HG03378 (cell line): Measurements from ENCODE around the gene OR13G1.
A peak's percentile ranks its signal among the peaks of the same experiment; 100 is the strongest.
"Not testable (repeated sequence)": the region's sequence is repeated elsewhere in the genome, so short reads cannot be mapped to it uniquely, and the experiment has no call there.

Experiments used
- ATAC-seq: cut with Tn5 transposase; IDR thresholded peaks from one replicate; pipeline ENCODE4 v1.9.1; 2021; ENCODE audit warnings: mild to moderate bottlenecking, moderate library complexity; ENCODE audit not compliant: unreplicated experiment

Gene OR13G1

DNA sequence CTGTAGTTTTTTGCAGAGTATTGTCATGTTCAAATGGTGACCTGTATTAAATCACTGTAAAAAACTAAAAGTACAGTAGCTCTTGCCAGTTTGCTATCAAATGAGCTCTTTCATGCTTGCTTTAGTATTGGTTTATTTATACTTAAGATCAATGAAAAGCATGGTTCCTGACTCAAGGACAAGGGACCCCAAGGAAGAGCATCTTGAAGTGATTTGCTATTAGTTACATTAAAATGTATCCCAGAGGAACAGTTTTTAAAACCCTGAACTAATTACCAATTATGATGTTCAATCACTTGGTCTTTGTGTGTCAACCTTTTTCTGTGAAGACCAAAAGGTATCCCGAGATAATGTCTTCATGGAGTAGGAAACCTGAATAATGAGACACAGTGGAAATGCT lies at the start of gene OR13G1:
Gene OR13G1, minus strand, starts transcription at position 101 of the 400 bp plus-strand sequence. CDS start 6,698 bp downstream, outside the sequence.
- ATAC-seq = no peak

- ATAC-seq = no peak
These were observed 41.7 kb upstream of the OR13G1 start for GRCh38 chr1:247721222-247721621.

- no peak for ATAC-seq
These were observed 37.0 kb upstream of the OR13G1 start, which contains the start of gene OR6F1 for GRCh38 chr1:247716546-247716945. TSS of gene OR6F1 (minus strand) at chr1:247716646. CDS start at chr1:247712755, 3,891 bp downstream.

GRCh38 chr1:247713753-247714152 lies 34.2 kb upstream of the OR13G1 start:
- ATAC-seq = no peak

- not testable (repeated sequence) for ATAC-seq
These were observed 31.1 kb upstream of the OR13G1 start for GRCh38 chr1:247710681-247711080.

GRCh38 chr1:247701338-247701737 lies 21.8 kb upstream of the OR13G1 start:
- ATAC-seq = no peak

DNA sequence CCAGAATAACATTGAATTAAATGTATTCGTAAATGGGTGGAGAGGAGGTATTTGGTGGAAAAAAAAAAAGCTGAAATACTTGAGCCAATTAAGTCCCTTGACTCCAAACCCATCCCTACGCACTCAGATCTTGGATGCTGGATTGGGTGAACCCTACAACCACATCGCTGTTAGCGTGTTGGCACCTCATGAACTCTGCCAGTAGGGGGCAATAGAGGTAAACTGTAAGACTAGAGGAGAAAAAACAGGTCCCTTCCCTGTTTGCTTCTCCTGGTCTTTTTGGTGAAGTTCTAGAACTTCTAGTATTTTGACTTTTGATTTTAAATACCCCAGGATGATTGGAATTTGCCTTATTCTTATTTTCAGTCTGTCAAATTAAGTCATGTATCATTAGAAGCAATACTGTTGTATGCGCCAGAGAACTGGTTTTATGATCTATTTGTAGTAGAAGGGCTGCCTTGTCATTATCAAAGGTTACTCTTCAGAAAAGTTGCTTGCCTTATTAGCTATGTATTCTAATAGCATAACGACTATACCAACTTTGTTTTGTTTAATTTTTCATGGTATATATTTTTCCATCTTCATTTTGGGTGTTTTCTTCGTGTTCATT lies 1.9 kb upstream of the OR13G1 start:
- ATAC-seq = peak; percentile 94

GRCh38 chr1:247680171-247680570 lies 632 bp upstream of the OR13G1 start:
- no peak for ATAC-seq

GRCh38 chr1:247669225-247669624 lies 10.3 kb downstream of the OR13G1 start:
- ATAC-seq = no peak

- no peak for ATAC-seq
These were observed 23.2 kb downstream of the OR13G1 start for GRCh38 chr1:247656221-247656875.

GRCh38 chr1:247653040-247653439 lies 26.5 kb downstream of the OR13G1 start:
- ATAC-seq = no peak

GRCh38 chr1:247647864-247648263 lies 31.7 kb downstream of the OR13G1 start:
- no peak for ATAC-seq

- ATAC-seq = no peak
These were observed 32.7 kb downstream of the OR13G1 start for GRCh38 chr1:247646867-247647266.

- no peak for ATAC-seq
These were observed 36.8 kb downstream of the OR13G1 start for GRCh38 chr1:247642742-247643141.

DNA sequence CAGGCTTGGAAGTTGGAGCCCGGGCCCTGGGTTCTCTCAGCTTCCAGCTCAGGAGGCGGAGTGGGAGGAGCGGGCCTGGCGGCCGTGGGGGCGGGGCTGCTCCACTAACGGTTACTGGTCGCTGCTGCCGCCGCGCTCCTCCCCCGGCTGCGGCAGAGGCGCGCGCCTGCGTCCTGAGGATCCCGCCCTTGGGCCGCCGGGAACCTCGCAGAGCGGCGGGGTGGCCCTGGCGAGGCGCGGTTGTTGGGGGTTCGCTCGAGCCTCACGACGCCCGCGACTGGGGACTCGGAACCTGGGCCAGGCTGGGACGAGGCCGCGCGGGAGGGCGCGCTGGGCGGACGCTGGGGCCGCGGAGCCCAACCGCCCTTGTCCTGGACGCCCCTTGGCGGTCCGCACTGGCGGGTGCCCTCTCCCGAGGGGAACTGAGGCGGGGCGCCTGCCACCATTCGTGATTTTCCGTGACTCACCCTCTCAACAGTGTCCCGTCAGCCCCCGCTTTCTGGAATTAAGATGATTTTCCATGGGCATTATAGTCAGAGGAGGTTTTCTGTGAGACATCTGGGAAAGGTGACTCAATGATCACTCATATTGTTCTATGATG lies 40.1 kb downstream of the OR13G1 start:
- no peak for ATAC-seq

DNA sequence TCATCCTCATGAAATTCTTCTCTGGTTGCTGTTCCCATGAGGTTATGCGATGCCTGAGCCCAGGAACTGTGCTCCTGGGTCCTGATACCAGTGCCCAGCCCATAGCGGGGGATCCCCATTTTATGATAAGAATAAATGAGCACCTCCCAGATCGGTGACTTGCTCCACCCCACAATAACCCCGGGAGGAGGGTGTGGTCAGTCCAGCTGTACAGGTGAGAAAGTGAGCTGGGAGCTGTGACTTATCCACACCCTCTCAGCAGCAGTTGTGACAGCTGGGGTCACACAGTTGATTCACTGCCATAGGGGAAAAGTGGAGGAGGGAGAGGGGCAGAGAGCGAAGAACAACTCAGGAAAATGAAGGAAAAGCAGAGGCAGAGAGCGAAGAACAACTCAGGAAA lies 40.8 kb downstream of the OR13G1 start:
- ATAC-seq = no peak

- no peak for ATAC-seq
These were observed 41.5 kb downstream of the OR13G1 start for GRCh38 chr1:247638011-247638410.

- ATAC-seq = no peak
These were observed 51.6 kb downstream of the OR13G1 start for GRCh38 chr1:247627951-247628350.
